Activated CD8-positive, alpha-beta T cell treated with anti-CD3 and anti-CD28 coated beads for 36 hours (primary cell): ENCODE data around the gene TREML1. TPM values are rescaled to one million over a fixed set of nuclear protein-coding genes. Genes with fewer than 3 reads are reported as not detected.

Experiments used
- ATAC-seq: fragments of 200-7000 bp; cut with Tn5 transposase; one replicate; pipeline ENCODE4 v1.10.0; 2021; ENCODE audit warnings: mild to moderate bottlenecking, moderate library complexity
- CTCF ChIA-PET: fragments of 350-600 bp; sonication (Branson Sonifier 250); formaldehyde crosslinking; loops from one replicate; lab custom pipeline; 2021; ENCODE audit warnings: antibody characterized with exemption; lab: Charles Lee
- POLR2A ChIA-PET: fragments of 350-600 bp; sonication (Branson Sonifier 250); formaldehyde crosslinking; loops from one replicate; lab custom pipeline; 2021; ENCODE audit warnings: antibody characterized with exemption; lab: Charles Lee
- DNase-seq: peaks from one replicate; pipeline ENCODE4 v3.0.0-alpha.2; 2020
- H3K27ac Mint-ChIP-seq: one replicate; pipeline ENCODE4 v1.8.0; 2021; ENCODE audit warnings: mild to moderate bottlenecking, mixed read lengths
- H3K27me3 Mint-ChIP-seq: one replicate; pipeline ENCODE4 v1.8.0; 2021; ENCODE audit warnings: mixed read lengths
- H3K36me3 Mint-ChIP-seq: one replicate; pipeline ENCODE4 v1.8.0; 2021; ENCODE audit warnings: low read depth, mixed read lengths
- H3K4me1 Mint-ChIP-seq: one replicate; pipeline ENCODE4 v1.8.0; 2021; ENCODE audit warnings: low read depth, mixed read lengths
- H3K4me3 Mint-ChIP-seq: one replicate; pipeline ENCODE4 v1.8.0; 2021; ENCODE audit warnings: mild to moderate bottlenecking, moderate library complexity, mixed read lengths
- H3K9me3 Mint-ChIP-seq: one replicate; pipeline ENCODE4 v1.8.0; 2021; ENCODE audit warnings: mixed read lengths
- intact Hi-C: fragments of 100-400 bp; cut with micrococcal nuclease; formaldehyde crosslinking; loops from one replicate; pipeline ENCODE4 v1.10.0; 2022
- total RNA-seq, 2 experiments: library from RNA; stranded (reverse); gene quantifications; one replicate each; pipeline ENCODE4 v1.2.3, GENCODE V29; 2021
- TF ChIP-seq, protein P1 (sequence below): fragments of 200-600 bp; IDR thresholded peaks from one replicate; pipeline ENCODE4 v1.8.0; 2022; ENCODE audit warnings: antibody characterized with exemption, mild to moderate bottlenecking

TREML1 gene
- total RNA-seq, 2 experiments from 2014 or later = not detected

GRCh38 chr6:41164551-41165120, 10.5 kb upstream of the TREML1 start:
- Mint-ChIP-seq H3K9me3 (no peaks in the 10 kb centered on the region), H3K27ac (no peak overlapping the region), H3K4me3 (no peak overlapping the region), H3K4me1 (no peaks in the 10 kb centered on the region), H3K36me3 (no peaks in the 10 kb centered on the region), H3K27me3 (no peaks in the 10 kb centered on the region)
- TF ChIP-seq, protein P1, sequence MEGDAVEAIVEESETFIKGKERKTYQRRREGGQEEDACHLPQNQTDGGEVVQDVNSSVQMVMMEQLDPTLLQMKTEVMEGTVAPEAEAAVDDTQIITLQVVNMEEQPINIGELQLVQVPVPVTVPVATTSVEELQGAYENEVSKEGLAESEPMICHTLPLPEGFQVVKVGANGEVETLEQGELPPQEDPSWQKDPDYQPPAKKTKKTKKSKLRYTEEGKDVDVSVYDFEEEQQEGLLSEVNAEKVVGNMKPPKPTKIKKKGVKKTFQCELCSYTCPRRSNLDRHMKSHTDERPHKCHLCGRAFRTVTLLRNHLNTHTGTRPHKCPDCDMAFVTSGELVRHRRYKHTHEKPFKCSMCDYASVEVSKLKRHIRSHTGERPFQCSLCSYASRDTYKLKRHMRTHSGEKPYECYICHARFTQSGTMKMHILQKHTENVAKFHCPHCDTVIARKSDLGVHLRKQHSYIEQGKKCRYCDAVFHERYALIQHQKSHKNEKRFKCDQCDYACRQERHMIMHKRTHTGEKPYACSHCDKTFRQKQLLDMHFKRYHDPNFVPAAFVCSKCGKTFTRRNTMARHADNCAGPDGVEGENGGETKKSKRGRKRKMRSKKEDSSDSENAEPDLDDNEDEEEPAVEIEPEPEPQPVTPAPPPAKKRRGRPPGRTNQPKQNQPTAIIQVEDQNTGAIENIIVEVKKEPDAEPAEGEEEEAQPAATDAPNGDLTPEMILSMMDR = no peak
- intact Hi-C loops = no loop called here
- no peak for ATAC-seq
- POLR2A ChIA-PET = no interaction called here
- DNase-seq = no peak
- CTCF ChIA-PET = interaction anchor here (0.8 kb wide), 1 partner anchor 24 kb away, joined by 3 read pairs; no protein-coding TSS in a partner anchor

DNA sequence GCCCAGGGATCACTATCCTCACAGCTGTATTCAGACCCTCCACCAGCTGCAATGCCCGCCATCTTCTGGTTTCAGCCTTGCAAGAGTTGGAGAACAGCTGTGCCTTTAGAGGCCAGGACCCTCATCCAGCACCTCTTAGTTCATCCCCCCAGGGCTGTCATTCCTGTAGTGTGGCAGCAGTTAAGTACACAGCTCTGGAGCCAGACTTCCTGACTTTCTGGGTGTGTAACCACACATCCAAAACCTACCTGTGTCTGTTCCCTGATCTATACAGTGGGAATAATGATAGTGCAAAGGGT, 9.2 kb upstream of the TREML1 start:
- Mint-ChIP-seq H3K27ac (no peak overlapping the region), H3K36me3 (no peaks in the 10 kb centered on the region), H3K9me3 (no peaks in the 10 kb centered on the region), H3K4me3 (no peak overlapping the region), H3K4me1 (no peaks in the 10 kb centered on the region), H3K27me3 (no peaks in the 10 kb centered on the region)
- DNase-seq (no peak), ATAC-seq (no peak)
- TF ChIP-seq, protein P1 = no peak
- POLR2A ChIA-PET = no interaction called here
- intact Hi-C loops = no loop called here
- CTCF ChIA-PET = no interaction called here

GRCh38 chr6:41162687-41163418, 8.7 kb upstream of the TREML1 start, which contains the start of gene TREM2:
TREM2 (minus strand) TSS chr6:41163116; CDS start chr6:41163082, 34 bp downstream.
- no peak for DNase-seq
- H3K27ac Mint-ChIP-seq = no peak within 1 kb of the TSS
- ChIA-PET CTCF (no interaction called here), POLR2A (no interaction called here)
- H3K4me1 Mint-ChIP-seq = no peaks in the 10 kb centered on the region
- no peak within 1 kb of the TSS for H3K4me3 Mint-ChIP-seq
- no peaks in the 10 kb centered on the region for H3K9me3 Mint-ChIP-seq
- no peaks in the 10 kb centered on the region for H3K36me3 Mint-ChIP-seq
- no peaks in the 10 kb centered on the region for H3K27me3 Mint-ChIP-seq
- no peak for ATAC-seq
- intact Hi-C loops = no loop called here
- TF ChIP-seq, protein P1 = no peak

DNA sequence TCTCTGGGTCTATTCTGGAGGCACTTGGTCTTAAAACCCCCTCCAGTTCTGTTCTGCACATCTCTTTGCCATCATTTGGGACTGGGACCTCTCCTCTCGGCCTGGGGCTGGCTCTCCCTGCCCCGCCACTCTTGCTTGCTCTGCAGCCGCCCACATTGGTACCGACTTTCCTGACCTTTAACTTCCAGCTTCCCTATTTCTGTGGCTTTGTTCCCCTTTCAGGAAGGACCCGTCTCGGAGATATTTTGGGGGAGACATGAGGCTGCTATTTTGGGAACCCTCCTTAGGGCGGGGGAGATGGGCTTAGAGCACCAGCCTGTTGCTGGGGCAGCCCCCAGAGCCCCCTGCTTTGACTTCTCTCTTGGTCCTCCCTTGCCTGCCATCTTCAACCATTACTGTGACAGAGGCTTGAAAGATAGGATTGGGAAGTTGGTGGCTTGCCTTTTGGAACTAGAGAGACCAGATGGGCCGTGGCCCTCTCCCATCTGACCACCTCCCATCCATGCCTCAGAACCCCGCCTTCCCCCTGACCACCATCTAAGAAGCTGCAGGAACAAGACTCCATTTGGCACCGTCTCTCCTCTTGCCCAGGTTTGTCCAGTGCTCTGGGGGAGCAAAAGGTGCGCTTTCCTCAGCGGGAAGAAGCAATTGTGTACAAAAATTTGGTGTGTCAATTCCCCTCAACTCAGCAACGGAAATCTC, 7.9 kb upstream of the TREML1 start:
- intact Hi-C loops = no loop called here
- Mint-ChIP-seq H3K4me3 (no peak overlapping the region), H3K36me3 (no peaks in the 10 kb centered on the region), H3K27ac (no peak overlapping the region), H3K27me3 (no peaks in the 10 kb centered on the region), H3K9me3 (no peaks in the 10 kb centered on the region), H3K4me1 (no peaks in the 10 kb centered on the region)
- ChIA-PET POLR2A (no interaction called here), CTCF (no interaction called here)
- TF ChIP-seq, protein P1 = no peak
- ATAC-seq (no peak), DNase-seq (no peak)

DNA sequence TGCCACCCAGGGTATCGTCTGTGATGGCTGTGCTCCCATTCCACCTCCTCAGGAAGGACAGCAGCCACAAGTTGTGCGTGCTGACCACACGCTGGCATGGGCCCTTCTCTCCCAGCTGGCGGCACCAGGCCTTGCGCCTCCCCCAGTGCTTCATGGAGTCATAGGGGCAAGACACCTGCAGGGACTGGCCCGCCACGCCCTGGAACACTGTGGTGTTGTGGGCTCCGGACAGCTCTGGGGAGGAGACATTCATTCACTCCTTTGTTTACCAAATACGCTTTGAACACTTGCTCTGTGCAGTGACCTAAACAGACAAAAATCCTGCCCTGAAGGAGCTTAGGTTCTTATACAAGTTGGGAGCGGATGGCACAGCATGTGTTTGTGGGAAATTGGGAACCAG, 7.2 kb upstream of the TREML1 start:
- POLR2A ChIA-PET = no interaction called here
- ATAC-seq = no peak
- H3K4me3 Mint-ChIP-seq = no peak overlapping the region
- H3K36me3 Mint-ChIP-seq = no peaks in the 10 kb centered on the region
- TF ChIP-seq, protein P1 = no peak
- CTCF ChIA-PET = no interaction called here
- no peaks in the 10 kb centered on the region for H3K4me1 Mint-ChIP-seq
- H3K9me3 Mint-ChIP-seq = no peaks in the 10 kb centered on the region
- H3K27me3 Mint-ChIP-seq = no peaks in the 10 kb centered on the region
- no peak for DNase-seq
- H3K27ac Mint-ChIP-seq = no peak overlapping the region
- intact Hi-C loops = no loop called here
